GM18951 (cell line): ENCODE data around the gene SOAT2.
"Not testable (repeated sequence)": the region's sequence is repeated elsewhere in the genome, so short reads cannot be mapped to it uniquely, and the experiment has no call there.

Experiments used
- POLR2A ChIP-seq: IDR thresholded peaks from 4 replicates; pipeline ENCODE4 v1.6.1; 2011; ENCODE audit warnings: mild to moderate bottlenecking; ENCODE audit not compliant: insufficient read length, insufficient read depth; ENCODE audit errors: extremely low read depth
- in situ Hi-C: fragments of 300-500 bp; cut with MboI; formaldehyde crosslinking; loops from one replicate; pipeline ENCODE4 v1.12.0; 2022; ENCODE audit warnings: low sequenced_read_pairs, mixed read lengths, inconsistent platforms; ENCODE audit not compliant: unreplicated experiment

Gene SOAT2

DNA sequence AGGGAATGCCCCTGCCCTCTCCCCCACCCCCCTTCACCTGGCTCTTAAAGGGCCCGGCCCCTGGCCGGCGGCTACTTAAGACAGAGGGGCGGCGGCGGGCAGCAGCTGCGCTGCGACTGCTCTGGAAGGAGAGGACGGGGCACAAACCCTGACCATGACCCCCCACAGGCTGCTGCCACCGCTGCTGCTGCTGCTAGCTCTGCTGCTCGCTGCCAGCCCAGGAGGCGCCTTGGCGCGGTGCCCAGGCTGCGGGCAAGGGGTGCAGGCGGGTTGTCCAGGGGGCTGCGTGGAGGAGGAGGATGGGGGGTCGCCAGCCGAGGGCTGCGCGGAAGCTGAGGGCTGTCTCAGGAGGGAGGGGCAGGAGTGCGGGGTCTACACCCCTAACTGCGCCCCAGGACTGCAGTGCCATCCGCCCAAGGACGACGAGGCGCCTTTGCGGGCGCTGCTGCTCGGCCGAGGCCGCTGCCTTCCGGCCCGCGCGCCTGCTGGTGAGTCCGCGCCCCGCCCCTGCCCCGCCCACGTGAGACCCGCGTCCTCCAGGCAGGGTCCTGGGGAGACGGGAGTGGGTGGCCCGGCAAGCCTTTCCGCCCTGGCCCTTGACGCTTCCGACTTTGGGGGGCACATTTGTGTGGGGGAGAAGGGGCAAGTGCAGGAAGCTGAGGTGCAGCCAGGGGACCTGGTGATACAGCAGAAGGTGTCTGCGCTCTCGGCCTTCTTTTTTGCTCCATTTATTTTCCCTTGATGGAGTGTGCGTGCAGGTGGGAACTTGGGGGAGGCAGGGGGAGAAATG, 5.5 kb upstream of the SOAT2 start, which contains the start of gene IGFBP6:
IGFBP6 (plus strand) TSS at position 104 of the 790 bp plus-strand sequence; CDS start at position 155, 51 bp downstream.
- TF ChIP-seq POLR2A: peak; percentile 54
- in situ Hi-C loops: loop anchor here (5.0 kb wide), 1 partner anchor 35 kb away; no protein-coding TSS in a partner anchor

- in situ Hi-C loops: loop anchor here (5.0 kb wide), 1 partner anchor 36 kb away; no protein-coding TSS in a partner anchor
- TF ChIP-seq POLR2A: no peak
Observed at GRCh38 chr12:53098354-53098981, 4.8 kb upstream of the SOAT2 start.

- TF ChIP-seq POLR2A: no peak
- in situ Hi-C loops: loop anchor here (5.0 kb wide), 1 partner anchor 37 kb away; no protein-coding TSS in a partner anchor
Observed at GRCh38 chr12:53099071-53099882, 4.0 kb upstream of the SOAT2 start.

- in situ Hi-C loops: no loop called here
- no peak for TF ChIP-seq POLR2A
Observed at GRCh38 chr12:53100466-53101151, 2.7 kb upstream of the SOAT2 start.

- TF ChIP-seq POLR2A: no peak
- in situ Hi-C loops: no loop called here
Observed at GRCh38 chr12:53101266-53101665, 2.0 kb upstream of the SOAT2 start.

DNA sequence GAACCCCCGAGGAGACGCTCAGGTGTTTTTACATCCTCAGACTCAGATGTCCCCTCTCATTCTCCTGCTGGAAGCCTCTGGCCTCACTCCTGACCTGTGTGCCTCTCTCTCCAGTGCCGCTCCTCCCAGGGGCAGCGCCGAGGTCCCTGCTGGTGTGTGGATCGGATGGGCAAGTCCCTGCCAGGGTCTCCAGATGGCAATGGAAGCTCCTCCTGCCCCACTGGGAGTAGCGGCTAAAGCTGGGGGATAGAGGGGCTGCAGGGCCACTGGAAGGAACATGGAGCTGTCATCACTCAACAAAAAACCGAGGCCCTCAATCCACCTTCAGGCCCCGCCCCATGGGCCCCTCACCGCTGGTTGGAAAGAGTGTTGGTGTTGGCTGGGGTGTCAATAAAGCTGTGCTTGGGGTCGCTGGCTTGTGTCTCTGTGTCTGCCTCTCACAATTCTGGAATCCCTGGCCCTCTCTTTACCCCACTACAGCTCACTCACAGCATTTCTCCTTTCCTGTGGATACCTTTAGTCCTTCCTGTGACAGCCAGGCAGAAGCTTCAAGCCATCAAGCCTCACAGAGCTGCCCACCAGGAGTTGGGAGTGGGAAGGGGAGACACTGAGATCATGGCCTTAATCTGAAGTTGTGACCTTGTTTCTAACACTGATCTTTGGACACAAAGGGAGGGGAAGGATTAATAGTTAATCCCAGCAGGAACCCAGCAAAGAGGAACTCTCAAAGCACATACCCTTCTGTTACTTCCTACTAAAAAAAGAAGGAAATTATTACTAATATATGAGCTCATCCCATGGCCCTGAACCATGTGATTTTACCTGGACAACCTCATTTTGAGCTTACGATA, 1.1 kb upstream of the SOAT2 start:
- in situ Hi-C loops: no loop called here
- no peak for TF ChIP-seq POLR2A

- in situ Hi-C loops: no loop called here
- no peak for TF ChIP-seq POLR2A
Observed at GRCh38 chr12:53103860-53104305, 597 bp downstream of the SOAT2 start.

DNA sequence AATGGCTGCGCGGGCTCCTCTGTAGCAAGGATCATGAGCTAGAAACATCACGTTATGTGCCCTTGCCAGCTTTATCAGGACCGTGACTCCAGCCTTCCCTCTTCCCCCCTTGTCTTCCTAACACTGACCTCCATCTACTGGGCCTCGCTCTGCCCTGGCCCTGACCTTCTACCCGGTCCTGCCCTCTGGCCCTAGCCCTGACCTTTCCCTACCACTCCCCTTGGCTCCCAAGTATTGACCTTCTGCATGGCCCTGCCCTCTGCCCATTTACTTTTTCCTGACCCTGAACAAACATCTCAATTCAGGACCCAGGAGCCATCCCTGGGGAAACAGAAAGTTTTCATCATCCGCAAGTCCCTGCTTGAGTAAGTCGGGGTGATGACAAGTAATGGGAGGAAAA, 2.0 kb downstream of the SOAT2 start:
- no peak for TF ChIP-seq POLR2A
- in situ Hi-C loops: no loop called here

DNA sequence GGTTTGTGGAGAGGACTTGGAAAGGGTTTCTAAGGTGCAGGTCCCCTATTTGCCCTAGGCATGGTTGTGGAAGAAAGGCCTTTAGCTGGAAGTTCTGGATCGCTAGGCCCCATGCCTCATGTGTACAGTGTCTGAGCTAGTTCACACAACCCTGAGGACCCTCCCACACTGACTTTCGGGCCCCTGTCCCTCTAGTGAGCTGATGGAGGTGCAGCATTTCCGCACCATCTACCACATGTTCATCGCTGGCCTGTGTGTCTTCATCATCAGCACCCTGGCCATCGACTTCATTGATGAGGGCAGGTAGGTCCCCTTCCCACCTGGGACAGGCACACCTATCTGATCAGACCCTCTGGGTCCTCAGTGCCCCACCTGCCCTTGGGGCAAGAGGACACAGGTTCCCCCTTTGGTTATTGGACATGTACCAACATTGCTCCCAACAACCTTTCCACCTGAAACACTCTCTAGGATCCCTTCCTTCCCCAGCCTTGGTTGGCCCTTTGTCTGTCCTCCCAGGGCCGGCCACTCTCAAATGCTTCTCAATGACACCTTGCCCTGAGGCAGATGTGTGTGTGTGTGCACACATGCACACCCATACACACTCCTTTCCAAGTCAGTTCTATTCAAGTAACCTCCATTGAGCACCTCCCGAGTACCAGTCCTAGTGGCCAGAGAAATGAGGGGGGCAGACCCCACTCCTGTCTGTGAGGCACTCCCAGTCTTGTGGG, 2.6 kb downstream of the SOAT2 start:
- no peak for TF ChIP-seq POLR2A
- in situ Hi-C loops: no loop called here

DNA sequence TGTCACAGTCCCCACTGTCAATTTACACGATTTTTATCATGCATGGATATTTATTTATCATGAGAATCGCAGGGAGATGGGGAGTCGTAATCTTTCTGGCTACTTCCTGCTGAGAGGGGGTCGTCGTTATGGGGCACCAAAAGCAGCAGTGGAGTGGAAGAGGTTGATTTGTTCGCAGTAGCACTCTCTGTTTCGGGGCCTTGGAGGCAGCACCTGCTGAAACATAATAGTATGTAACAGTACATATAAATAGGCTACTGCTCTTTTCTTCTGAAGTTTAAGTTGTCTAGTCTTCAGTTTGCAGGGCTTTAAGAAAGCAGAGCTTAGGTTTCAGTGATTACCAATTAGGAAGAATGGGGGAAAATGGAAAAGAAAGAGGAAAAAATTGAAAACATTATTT, 3.8 kb downstream of the SOAT2 start:
- no peak for TF ChIP-seq POLR2A
- in situ Hi-C loops: no loop called here

DNA sequence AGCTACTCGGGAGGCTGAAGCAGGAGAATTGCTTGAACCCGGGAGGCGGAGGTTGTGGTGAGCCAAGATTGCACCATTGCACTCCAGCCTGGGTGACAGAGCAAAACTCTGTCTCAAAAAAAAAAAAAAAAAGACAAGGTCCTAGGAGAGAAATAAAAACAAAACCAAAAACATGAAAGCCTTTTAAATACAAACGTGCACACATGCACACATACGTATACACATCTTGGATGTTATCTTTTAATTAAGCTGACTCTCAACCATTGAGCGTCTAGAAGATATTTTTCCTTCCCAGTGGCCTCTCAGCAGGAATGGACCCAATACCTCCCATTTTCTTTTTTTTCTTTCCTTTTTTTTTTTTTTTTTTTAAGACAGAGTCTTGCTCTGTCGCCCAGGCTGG, 9.1 kb downstream of the SOAT2 start:
- in situ Hi-C loops: not testable (repeated sequence)
